Panc1 (cell line): Measurements from ENCODE around the gene GPR176. TPM values are rescaled to one million over a fixed set of nuclear protein-coding genes. Genes with fewer than 3 reads are reported as not detected.

Source experiments
- ATAC-seq: fragments of 200-7000 bp; cut with Tn5 transposase; 2 replicates; pipeline ENCODE4 v1.9.1; 2020; ENCODE audit warnings: mild to moderate bottlenecking, moderate library complexity
- BruUV-seq: library from RNA; stranded (reverse); fragments of 400-500 nt; replicated peaks from 2 replicates; lab custom pipeline; 2021; lab: Mats Ljungman, UMichigan
- CTCF ChIA-PET: fragments of 300-600 bp; sonication (Branson Sonifier 250); formaldehyde crosslinking; loops from one replicate; lab custom pipeline; 2022; ENCODE audit warnings: antibody characterized with exemption; lab: Charles Lee
- POLR2A ChIA-PET: fragments of 300-600 bp; sonication (Branson Sonifier 250); formaldehyde crosslinking; loops from one replicate; lab custom pipeline; 2022; ENCODE audit warnings: antibody characterized with exemption; lab: Charles Lee
- DNase-seq: peaks from one replicate; pipeline ENCODE4 v3.0.0-alpha.2; 2010; ENCODE audit warnings: low read depth, low spot score
- H3K27ac ChIP-seq: 2 replicates; pipeline ENCODE4 v1.5.1; 2011; ENCODE audit warnings: mild to moderate bottlenecking, low read length, inconsistent platforms
- H3K27me3 ChIP-seq: fragments of 200-500 bp; sonication (Bioruptor generic); 2 replicates; pipeline ENCODE4 v1.6.0; 2014; ENCODE audit warnings: low read length, inconsistent platforms; ENCODE audit not compliant: control insufficient read depth, insufficient read depth
- H3K36me3 ChIP-seq: fragments of 200-500 bp; sonication (Bioruptor generic); 2 replicates; pipeline ENCODE4 v1.5.1; 2014; ENCODE audit warnings: inconsistent platforms, mild to moderate bottlenecking, low read length, moderate library complexity; ENCODE audit not compliant: control insufficient read depth, insufficient read depth
- H3K4me1 ChIP-seq: 2 replicates; pipeline ENCODE4 v1.5.1; 2011; ENCODE audit warnings: inconsistent platforms, mild to moderate bottlenecking, low read length, moderate library complexity; ENCODE audit not compliant: control insufficient read depth, insufficient read depth
- H3K4me3 ChIP-seq, 2 experiments: 2 replicates each; pipeline ENCODE4 v1.5.1; 2011 to 2012; ENCODE audit warnings: low read depth in 2 of 2, low read length in 2 of 2, mild to moderate bottlenecking in 2 of 2, inconsistent platforms in 1 of 2, moderate library complexity in 1 of 2
- H3K9me3 ChIP-seq: fragments of 200-500 bp; sonication (Bioruptor generic); 2 replicates; pipeline ENCODE4 v1.5.1; 2014; ENCODE audit warnings: low read depth, mild to moderate bottlenecking, inconsistent platforms, low read length, moderate library complexity; ENCODE audit not compliant: control insufficient read depth, insufficient read depth
- CTCF ChIP-seq: fragments of 450-650 bp; IDR thresholded peaks from 2 replicates; pipeline ENCODE4 v1.5.1; 2017; ENCODE audit warnings: mild to moderate bottlenecking
- POLR2AphosphoS5 ChIP-seq: IDR thresholded peaks from 2 replicates; pipeline ENCODE4 v1.6.1; 2012; ENCODE audit warnings: mild to moderate bottlenecking, low read depth, low read length, moderate library complexity
- REST ChIP-seq, 2 experiments: IDR thresholded peaks; 2 replicates each; pipeline ENCODE4 v1.6.1; 2011 to 2012; ENCODE audit warnings: low read depth in 2 of 2, control low read depth in 1 of 2, low read length in 1 of 2, mild to moderate bottlenecking in 1 of 2, moderate library complexity in 1 of 2; ENCODE audit not compliant: insufficient read depth in 1 of 2
- SIN3A ChIP-seq: IDR thresholded peaks from 2 replicates; pipeline ENCODE4 v1.6.1; 2012; ENCODE audit warnings: low read depth, mild to moderate bottlenecking, low read length, moderate library complexity, borderline replicate concordance; ENCODE audit not compliant: insufficient read depth
- TCF7L2 ChIP-seq: IDR thresholded peaks from 2 replicates; pipeline ENCODE4 v1.6.1; 2011; ENCODE audit warnings: mild to moderate bottlenecking, low read depth, low read length, inconsistent platforms
- in situ Hi-C: cut with HindIII; loops from 2 replicates; pipeline ENCODE4 v1.10.0; 2016; ENCODE audit warnings: low sequenced_read_pairs, low pct_unique_long_range_greater_than_20kb
- intact Hi-C: fragments of 100-400 bp; cut with micrococcal nuclease; formaldehyde crosslinking; loops from one replicate; pipeline ENCODE4 v1.10.0; 2022; ENCODE audit not compliant: unreplicated experiment
- total RNA-seq: library from RNA; stranded (reverse); gene quantifications from one replicate; pipeline ENCODE4 v1.2.1, GENCODE V29; 2021; ENCODE audit not compliant: unreplicated experiment

Gene GPR176
- total RNA-seq, 1 experiment from 2014 or later = 12.7 TPM

- TSS peak; percentile 21 for BruUV-seq
- ChIA-PET CTCF (no interaction called here), POLR2A (no interaction called here)
- in situ Hi-C loops (no loop called here), intact Hi-C loops (no loop called here)
- DNase-seq (no peak), ATAC-seq (no peak)
- H3K4me1 ChIP-seq = peaks cover 11% of the 10 kb centered on the region
- no peak overlapping the region for H3K4me3 ChIP-seq
- no peaks in the 10 kb centered on the region for H3K27me3 ChIP-seq
- TF ChIP-seq TCF7L2 = no peak
- TF ChIP-seq CTCF = no peak
- no peak for TF ChIP-seq REST (IDR thresholded peaks at IDR 0.05; ENCODE audit: insufficient read depth in 1 of 2, low read depth in 2 of 2, low read length in 1 of 2)
- no peak for TF ChIP-seq SIN3A
- TF ChIP-seq POLR2AphosphoS5 = no peak
- H3K36me3 ChIP-seq = peaks cover 11% of the 10 kb centered on the region; the same call in 1 of the 2 replicates
- no peak overlapping the region for H3K27ac ChIP-seq
- no peaks in the 10 kb centered on the region for H3K9me3 ChIP-seq
Observed at GRCh38 chr15:39937696-39938095, 17.6 kb upstream of the GPR176 start.

GRCh38 chr15:39936681-39937080 is 16.6 kb upstream of the GPR176 start:
- CTCF ChIA-PET = no interaction called here
- Histone ChIP-seq H3K4me3 (no peak overlapping the region), H3K36me3 (peaks cover 9% of the 10 kb centered on the region; the same call in 1 of the 2 replicates), H3K27me3 (no peaks in the 10 kb centered on the region), H3K27ac (no peak overlapping the region), H3K9me3 (no peaks in the 10 kb centered on the region), H3K4me1 (peaks cover 11% of the 10 kb centered on the region)
- no peak for DNase-seq
- TF ChIP-seq POLR2AphosphoS5 = no peak
- TF ChIP-seq SIN3A = no peak
- TF ChIP-seq REST (IDR thresholded peaks at IDR 0.05; ENCODE audit: insufficient read depth in 1 of 2, low read depth in 2 of 2, low read length in 1 of 2) = no peak
- no peak for TF ChIP-seq TCF7L2
- no peak for TF ChIP-seq CTCF
- in situ Hi-C loops (no loop called here), intact Hi-C loops (no loop called here)
- POLR2A ChIA-PET = no interaction called here
- ATAC-seq = no peak
- BruUV-seq = no TSS peak
